K562 (cell line): Measurements from ENCODE around the gene NANS. TPM values are rescaled to one million over a fixed set of nuclear protein-coding genes. Genes with fewer than 3 reads are reported as not detected.

ENCODE experiments used
- CCNT2 ChIP-seq: IDR thresholded peaks from 2 replicates; pipeline ENCODE4 v1.6.1; 2011; ENCODE audit warnings: borderline replicate concordance, low read depth, mild to moderate bottlenecking, moderate library complexity, mixed read lengths, low read length; ENCODE audit not compliant: insufficient read length; ENCODE audit errors: extremely low read depth
- ELF2 ChIP-seq: fragments of 250-450 bp; sonication (Bioruptor Pico); IDR thresholded peaks from 2 replicates; pipeline ENCODE4 v1.5.0; 2021; ENCODE audit warnings: mild to moderate bottlenecking
- ESRRB ChIP-seq: fragments of 250-450 bp; sonication (Bioruptor Pico); IDR thresholded peaks from 2 replicates; pipeline ENCODE4 v1.5.0; 2020; ENCODE audit warnings: mild to moderate bottlenecking, moderate library complexity, borderline replicate concordance
- GABPA ChIP-seq: fragments of 200-800 bp; sonication (Bioruptor generic); conservative IDR thresholded peaks from 2 replicates; pipeline ENCODE4 v1.6.1; 2016; ENCODE audit warnings: low read depth, missing genetic modification characterization, missing compliant biosample characterization
- HEY1 ChIP-seq: fragments of 250-450 bp; sonication (Bioruptor Pico); IDR thresholded peaks from 2 replicates; pipeline ENCODE4 v1.5.0; 2020; ENCODE audit warnings: mild to moderate bottlenecking, moderate library complexity, borderline replicate concordance
- HMG20A ChIP-seq: fragments of 450-650 bp; formaldehyde crosslinking; conservative IDR thresholded peaks from 2 replicates; pipeline ENCODE4 v1.4.0; 2020; ENCODE audit warnings: mild to moderate bottlenecking, mixed read lengths
- NEUROD1 ChIP-seq: fragments of 150-350 bp; IDR thresholded peaks from 2 replicates; pipeline ENCODE4 v1.6.1; 2014; ENCODE audit warnings: borderline replicate concordance, low read length, low read depth; ENCODE audit not compliant: partially characterized antibody
- NFATC3 ChIP-seq: fragments of 450-650 bp; IDR thresholded peaks from 2 replicates; pipeline ENCODE4 v1.6.1; 2017; ENCODE audit warnings: mild to moderate bottlenecking
- THAP12 ChIP-seq: fragments of 250-450 bp; sonication (Bioruptor Pico); IDR thresholded peaks from 2 replicates; pipeline ENCODE4 v1.9.0; 2021; ENCODE audit warnings: mild to moderate bottlenecking, inconsistent platforms
- ZBTB40 ChIP-seq, 2 experiments: fragments of 450-650 bp in 1 of 2; sonication (generic) in 1 of 2; formaldehyde crosslinking in 1 of 2; IDR thresholded peaks; 2 replicates each; pipeline versions ENCODE4 v1.7.1 to v1.9.0; 2016 to 2022; ENCODE audit warnings: inconsistent platforms in 1 of 2, mild to moderate bottlenecking in 1 of 2, missing genetic modification reagents in 1 of 2
- ZNF184 ChIP-seq: sonication (generic); formaldehyde crosslinking; IDR thresholded peaks from 2 replicates; pipeline ENCODE4 v1.5.0; 2020; ENCODE audit warnings: missing genetic modification reagents
- ZNF197 ChIP-seq: fragments of 200-800 bp; sonication (Bioruptor generic); IDR thresholded peaks from 2 replicates; pipeline ENCODE4 v1.6.1; 2016; ENCODE audit warnings: low read depth, missing genetic modification characterization, missing compliant biosample characterization
- ZNF282 ChIP-seq: sonication (generic); formaldehyde crosslinking; IDR thresholded peaks from 2 replicates; pipeline ENCODE4 v1.8.1; 2023; ENCODE audit warnings: missing genetic modification reagents
- ZNF551 ChIP-seq: fragments of 250-450 bp; sonication (Bioruptor Pico); IDR thresholded peaks from 2 replicates; pipeline ENCODE4 v1.5.0; 2021; ENCODE audit warnings: mild to moderate bottlenecking, moderate library complexity
- polyA plus RNA-seq, 8 experiments: library from polyadenylated mRNA; depleted of rRNA in 4 of 8; stranded (reverse) in 5 of 8; unstranded in 3 of 8; fragments of >200 nt; fragmentation: Nextera tagmentation in 2 of 8; fragmentation: Illumina TruSeq in 1 of 8; extraction: Ambion mirVana in 2 of 8; extraction: Trizol in 1 of 8; gene quantifications; 2 replicates each; pipeline versions ENCODE4 v1.2.1 to v1.2.3, GENCODE V29; 2011 to 2014; ENCODE audit warnings: inconsistent platforms in 1 of 8, missing spikeins in 1 of 8
- total RNA-seq, 7 experiments: library from RNA; depleted of rRNA in 6 of 7; stranded (reverse); fragments of >200 nt in 6 of 7; fragmentation: Illumina TruSeq in 2 of 7; extraction: Trizol in 2 of 7; gene quantifications; 2 replicates each; pipeline versions ENCODE4 v1.2.1 to v1.2.3, GENCODE V29; 2011 to 2021; ENCODE audit warnings: low replicate concordance in 1 of 7

NANS gene
- total and polyA plus RNA-seq, 9 of the 15 experiments (the other 6 are each of a cell fraction or from before 2014, with no cell fraction given) = 37.1 to 181 (median 137) TPM

- TF ChIP-seq ZNF197 = 0 out of 2 replicates have a peak, but pooled peaks have one; percentile 29
- TF ChIP-seq HEY1 (CRISPR knock-in tag) = no peak
- TF ChIP-seq CCNT2 = peak; percentile 70
- peak; percentile 55; the same call in 1 of the 2 replicates for TF ChIP-seq THAP12 (CRISPR knock-in tag)
- TF ChIP-seq ELF2 = no peak
- TF ChIP-seq HMG20A (CRISPR knock-in tag) = no peak
- TF ChIP-seq ZNF551 (CRISPR knock-in tag) = no peak
- no peak for TF ChIP-seq ZNF184 (CRISPR knock-in tag)
- TF ChIP-seq NEUROD1 = peak; percentile 10
- TF ChIP-seq GABPA = no peak
- no peak for TF ChIP-seq ESRRB
- TF ChIP-seq NFATC3 = no peak
- TF ChIP-seq ZNF282 = no peak
- 0 out of 2 replicates have a peak, but pooled peaks have one; percentile 2 for TF ChIP-seq ZBTB40 (IDR thresholded peaks at IDR 0.05)
- TF ChIP-seq ZBTB40 (CRISPR knock-in tag; IDR thresholded peaks at IDR 0.05) = no peak
Observed at GRCh38 chr9:98056269-98057137, at the start of gene NANS (continued).
